HL-60 (cell line): ENCODE data around the gene CIZ1.

Experiments used
- DNase-seq, 2 experiments: peaks; one replicate each; pipeline ENCODE4 v3.0.0-alpha.2; 2010 to 2020; ENCODE audit warnings: low read depth in 1 of 2, low spot score in 1 of 2
- H3K27ac ChIP-seq: fragments of 250-450 bp; sonication (Bioruptor Pico); replicated peaks from 2 replicates; pipeline ENCODE4 v1.5.1; 2020; ENCODE audit warnings: mild to moderate bottlenecking, moderate library complexity
- H3K27me3 ChIP-seq: fragments of 250-450 bp; sonication (Bioruptor Pico); 2 replicates; pipeline ENCODE4 v1.5.1; 2021; ENCODE audit warnings: mild to moderate bottlenecking, moderate library complexity; ENCODE audit not compliant: insufficient read depth, poor library complexity, severe bottlenecking
- H3K4me3 ChIP-seq: replicated peaks from 2 replicates; pipeline ENCODE4 v1.5.1; 2011; ENCODE audit warnings: mild to moderate bottlenecking, control low read depth, low read length; ENCODE audit not compliant: insufficient read depth
- GABPA ChIP-seq: IDR thresholded peaks from 2 replicates; pipeline ENCODE4 v1.6.1; 2012; ENCODE audit warnings: low read depth
- POLR2AphosphoS5 ChIP-seq: IDR thresholded peaks from 2 replicates; pipeline ENCODE4 v1.6.1; 2012; ENCODE audit warnings: low read depth
- SPI1 ChIP-seq: IDR thresholded peaks from 2 replicates; pipeline ENCODE4 v1.6.1; 2012; ENCODE audit warnings: low read depth, mild to moderate bottlenecking, borderline replicate concordance
- TF ChIP-seq, protein P1 (sequence below): IDR thresholded peaks from one replicate; pipeline ENCODE4 v1.5.1; 2011; ENCODE audit warnings: low read length, control low read depth, inconsistent platforms; ENCODE audit not compliant: insufficient read depth
- TF ChIP-seq, protein P2 (sequence below): IDR thresholded peaks from 2 replicates; pipeline ENCODE4 v1.6.1; 2012; ENCODE audit warnings: low read depth; ENCODE audit not compliant: insufficient replicate concordance

CIZ1 gene

DNA sequence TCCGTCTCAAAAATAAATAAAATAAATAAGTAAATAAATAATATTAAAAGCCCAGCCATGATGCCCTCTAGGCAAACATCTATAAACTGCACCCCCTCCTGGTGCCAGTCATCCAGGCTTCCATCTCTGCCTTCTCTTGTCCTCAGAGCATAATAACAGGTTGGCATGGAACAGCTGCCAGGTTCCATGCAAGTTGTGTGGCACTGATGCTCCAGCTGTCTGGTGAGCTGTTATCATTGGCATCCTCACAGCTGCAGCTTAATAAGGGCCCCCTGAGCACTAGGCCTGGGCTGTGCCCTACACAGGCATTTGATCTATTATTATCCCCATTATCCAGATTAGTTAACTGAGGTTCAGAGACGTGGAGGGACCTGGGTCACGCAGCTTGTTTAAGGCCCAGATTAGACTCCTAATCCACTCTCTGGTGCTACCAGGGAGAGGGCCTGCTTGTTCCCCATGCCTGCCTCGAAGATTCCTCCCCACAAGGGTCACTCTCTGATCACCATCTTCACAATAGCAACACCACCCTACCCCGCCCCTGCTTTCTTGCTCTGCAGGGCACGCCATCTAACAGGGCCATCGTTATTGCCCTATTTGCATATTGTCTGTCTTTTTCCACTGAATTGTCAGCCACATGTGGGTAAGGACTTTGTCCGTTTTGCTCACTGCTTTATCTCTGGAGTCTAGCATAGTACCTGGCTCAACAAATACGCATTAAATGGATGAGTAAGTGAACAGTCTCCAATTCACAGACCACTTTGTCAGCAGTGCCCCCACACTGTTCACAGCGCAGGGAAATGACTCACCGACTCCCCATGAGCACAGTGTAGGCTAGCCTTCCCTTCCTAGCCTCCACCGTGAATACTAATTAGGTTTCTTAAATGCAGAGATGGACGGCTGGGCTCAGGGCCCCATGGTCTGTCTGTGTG is 10.3 kb upstream of the CIZ1 start:
- DNase-seq = no peak
- TF ChIP-seq, protein P1, sequence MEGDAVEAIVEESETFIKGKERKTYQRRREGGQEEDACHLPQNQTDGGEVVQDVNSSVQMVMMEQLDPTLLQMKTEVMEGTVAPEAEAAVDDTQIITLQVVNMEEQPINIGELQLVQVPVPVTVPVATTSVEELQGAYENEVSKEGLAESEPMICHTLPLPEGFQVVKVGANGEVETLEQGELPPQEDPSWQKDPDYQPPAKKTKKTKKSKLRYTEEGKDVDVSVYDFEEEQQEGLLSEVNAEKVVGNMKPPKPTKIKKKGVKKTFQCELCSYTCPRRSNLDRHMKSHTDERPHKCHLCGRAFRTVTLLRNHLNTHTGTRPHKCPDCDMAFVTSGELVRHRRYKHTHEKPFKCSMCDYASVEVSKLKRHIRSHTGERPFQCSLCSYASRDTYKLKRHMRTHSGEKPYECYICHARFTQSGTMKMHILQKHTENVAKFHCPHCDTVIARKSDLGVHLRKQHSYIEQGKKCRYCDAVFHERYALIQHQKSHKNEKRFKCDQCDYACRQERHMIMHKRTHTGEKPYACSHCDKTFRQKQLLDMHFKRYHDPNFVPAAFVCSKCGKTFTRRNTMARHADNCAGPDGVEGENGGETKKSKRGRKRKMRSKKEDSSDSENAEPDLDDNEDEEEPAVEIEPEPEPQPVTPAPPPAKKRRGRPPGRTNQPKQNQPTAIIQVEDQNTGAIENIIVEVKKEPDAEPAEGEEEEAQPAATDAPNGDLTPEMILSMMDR = no peak
- no peak for TF ChIP-seq POLR2AphosphoS5
- no peak for TF ChIP-seq SPI1
- TF ChIP-seq GABPA = no peak
- TF ChIP-seq, protein P2, sequence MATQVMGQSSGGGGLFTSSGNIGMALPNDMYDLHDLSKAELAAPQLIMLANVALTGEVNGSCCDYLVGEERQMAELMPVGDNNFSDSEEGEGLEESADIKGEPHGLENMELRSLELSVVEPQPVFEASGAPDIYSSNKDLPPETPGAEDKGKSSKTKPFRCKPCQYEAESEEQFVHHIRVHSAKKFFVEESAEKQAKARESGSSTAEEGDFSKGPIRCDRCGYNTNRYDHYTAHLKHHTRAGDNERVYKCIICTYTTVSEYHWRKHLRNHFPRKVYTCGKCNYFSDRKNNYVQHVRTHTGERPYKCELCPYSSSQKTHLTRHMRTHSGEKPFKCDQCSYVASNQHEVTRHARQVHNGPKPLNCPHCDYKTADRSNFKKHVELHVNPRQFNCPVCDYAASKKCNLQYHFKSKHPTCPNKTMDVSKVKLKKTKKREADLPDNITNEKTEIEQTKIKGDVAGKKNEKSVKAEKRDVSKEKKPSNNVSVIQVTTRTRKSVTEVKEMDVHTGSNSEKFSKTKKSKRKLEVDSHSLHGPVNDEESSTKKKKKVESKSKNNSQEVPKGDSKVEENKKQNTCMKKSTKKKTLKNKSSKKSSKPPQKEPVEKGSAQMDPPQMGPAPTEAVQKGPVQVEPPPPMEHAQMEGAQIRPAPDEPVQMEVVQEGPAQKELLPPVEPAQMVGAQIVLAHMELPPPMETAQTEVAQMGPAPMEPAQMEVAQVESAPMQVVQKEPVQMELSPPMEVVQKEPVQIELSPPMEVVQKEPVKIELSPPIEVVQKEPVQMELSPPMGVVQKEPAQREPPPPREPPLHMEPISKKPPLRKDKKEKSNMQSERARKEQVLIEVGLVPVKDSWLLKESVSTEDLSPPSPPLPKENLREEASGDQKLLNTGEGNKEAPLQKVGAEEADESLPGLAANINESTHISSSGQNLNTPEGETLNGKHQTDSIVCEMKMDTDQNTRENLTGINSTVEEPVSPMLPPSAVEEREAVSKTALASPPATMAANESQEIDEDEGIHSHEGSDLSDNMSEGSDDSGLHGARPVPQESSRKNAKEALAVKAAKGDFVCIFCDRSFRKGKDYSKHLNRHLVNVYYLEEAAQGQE = no peak
- Histone ChIP-seq H3K27ac (no peak overlapping the region), H3K27me3 (no peaks in the 10 kb centered on the region), H3K4me3 (no peak overlapping the region)

DNA sequence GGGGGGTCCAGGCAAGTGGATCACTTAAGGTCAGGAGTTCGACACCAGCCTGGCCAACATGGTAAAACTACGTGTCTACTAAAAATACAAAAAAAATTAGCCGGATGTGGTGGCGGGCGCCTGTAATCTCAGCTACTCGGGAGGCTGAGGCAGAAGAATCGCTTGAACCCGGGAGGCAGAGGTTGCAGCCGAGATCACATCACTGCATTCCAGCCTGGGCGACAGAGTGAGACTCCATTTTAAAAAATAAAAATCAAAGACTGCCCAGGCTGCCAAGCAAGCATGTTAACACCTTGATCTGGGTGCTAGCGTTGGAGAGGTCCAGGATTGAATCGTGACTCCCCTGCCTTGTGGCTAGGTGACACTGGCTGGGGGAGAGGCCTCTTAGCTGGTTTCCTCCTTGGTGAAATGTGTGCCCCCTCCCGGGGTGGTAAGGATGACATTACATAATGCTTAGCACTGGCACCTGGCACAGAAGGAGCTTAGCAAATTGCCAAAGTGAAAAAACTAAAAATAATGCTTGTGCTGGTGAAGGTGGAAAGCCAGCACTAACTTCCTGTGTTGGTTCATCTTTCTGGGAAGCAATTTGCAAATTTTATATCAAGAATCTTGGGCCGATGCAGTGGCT is 2.2 kb upstream of the CIZ1 start:
- Histone ChIP-seq H3K4me3 (no peak overlapping the region), H3K27me3 (no peaks in the 10 kb centered on the region), H3K27ac (no peak overlapping the region)
- no peak for TF ChIP-seq POLR2AphosphoS5
- TF ChIP-seq, protein P1 = no peak
- TF ChIP-seq, protein P2 = no peak
- TF ChIP-seq SPI1 = no peak
- no peak for TF ChIP-seq GABPA
- DNase-seq = peak in 1 of 2 experiments; percentile 28

DNA sequence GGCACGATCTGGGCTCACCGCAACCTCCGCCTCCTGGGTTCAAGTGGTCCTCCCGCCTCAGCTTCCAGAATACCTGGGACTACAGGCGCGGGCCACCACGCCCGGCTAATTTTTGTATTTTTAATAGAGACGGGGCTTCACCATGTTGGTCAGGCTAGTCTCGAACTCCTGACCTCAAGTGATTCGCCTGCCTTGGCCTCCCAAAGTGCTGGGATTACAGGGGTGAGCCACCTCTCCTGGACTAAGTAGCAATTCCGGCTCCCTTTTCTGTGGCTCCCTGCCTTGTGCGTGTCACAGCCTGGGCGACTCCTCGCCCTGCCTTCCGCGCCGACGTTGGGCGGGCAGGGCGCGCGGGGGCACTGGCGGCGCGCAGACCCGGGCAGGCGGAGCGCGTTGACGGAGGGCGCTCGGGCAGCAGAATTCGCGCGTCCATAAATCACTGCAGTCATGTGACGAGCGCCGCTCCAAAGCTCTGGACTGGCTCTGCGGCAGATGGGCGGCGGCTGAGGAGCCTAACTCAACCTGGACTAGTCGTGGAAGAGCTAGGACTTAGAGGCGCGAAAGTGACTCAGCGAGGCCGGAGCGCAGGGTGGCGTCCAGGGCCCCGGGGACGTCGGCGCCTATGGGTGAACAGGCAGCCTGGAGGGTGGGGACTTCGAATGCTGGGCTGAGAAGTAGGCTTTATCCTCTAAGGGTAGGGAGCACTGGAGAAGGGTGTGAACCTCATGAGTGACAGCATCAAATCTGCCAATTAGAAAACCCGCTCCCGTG is 1.4 kb upstream of the CIZ1 start:
- no peak for TF ChIP-seq POLR2AphosphoS5
- no peak for TF ChIP-seq GABPA
- TF ChIP-seq SPI1 = no peak
- TF ChIP-seq, protein P1 = no peak
- TF ChIP-seq, protein P2 = no peak
- Histone ChIP-seq H3K27me3 (no peaks in the 10 kb centered on the region), H3K27ac (no peak overlapping the region), H3K4me3 (no peak overlapping the region)
- DNase-seq = no peak
